CD4-positive, alpha-beta T cell treated with Interleukin-15 for 4 hours (primary cell): ENCODE results near the gene TBC1D24.
A peak's percentile ranks its signal among the peaks of the same experiment; 100 is the strongest.

Source experiments
- DNase-seq: peaks from one replicate; pipeline ENCODE4 v3.0.0-alpha.2; 2020; ENCODE audit warnings: low spot score

TBC1D24 gene

DNA sequence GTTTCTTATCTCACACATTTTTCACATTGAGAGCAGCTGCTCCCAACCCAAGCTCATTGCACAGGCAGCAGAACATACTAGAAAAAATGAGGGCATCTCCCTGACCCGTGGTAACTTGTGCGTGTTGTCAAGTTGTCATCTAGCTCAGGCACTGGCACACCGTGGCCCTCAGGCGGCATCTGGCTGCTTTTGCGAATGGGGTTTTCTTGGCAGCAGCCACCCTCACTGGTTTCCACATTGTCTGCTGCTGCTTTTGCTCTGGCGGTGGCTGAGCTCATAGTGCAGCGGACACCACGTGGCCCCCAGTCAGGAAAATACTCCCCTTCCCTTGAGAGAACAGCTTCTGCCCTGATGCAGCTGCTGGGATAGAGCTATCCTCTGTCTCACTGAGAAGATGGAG lies 24.4 kb upstream of the TBC1D24 start:
- no peak for DNase-seq

DNA sequence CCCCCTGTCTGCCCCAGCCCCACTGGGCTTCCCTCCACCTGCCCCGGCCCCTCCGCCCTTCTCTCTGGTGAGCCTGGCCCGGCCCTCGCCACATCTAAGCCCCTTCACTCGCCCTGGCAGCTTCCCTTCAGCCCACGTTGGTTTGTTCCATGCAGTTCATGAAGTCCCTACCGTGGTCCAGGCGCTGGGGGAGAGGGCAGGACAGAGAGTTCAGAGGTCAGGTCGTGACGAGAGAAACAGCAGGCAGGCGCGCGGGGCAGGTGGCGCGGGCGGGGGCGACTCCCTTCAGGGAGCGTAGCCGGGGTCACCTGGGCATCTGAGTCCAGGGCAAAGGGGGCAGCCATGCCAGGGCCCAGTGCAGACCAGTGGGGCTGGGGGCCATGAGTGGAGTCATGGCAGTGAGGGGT lies 23.9 kb upstream of the TBC1D24 start:
- DNase-seq = no peak

DNA sequence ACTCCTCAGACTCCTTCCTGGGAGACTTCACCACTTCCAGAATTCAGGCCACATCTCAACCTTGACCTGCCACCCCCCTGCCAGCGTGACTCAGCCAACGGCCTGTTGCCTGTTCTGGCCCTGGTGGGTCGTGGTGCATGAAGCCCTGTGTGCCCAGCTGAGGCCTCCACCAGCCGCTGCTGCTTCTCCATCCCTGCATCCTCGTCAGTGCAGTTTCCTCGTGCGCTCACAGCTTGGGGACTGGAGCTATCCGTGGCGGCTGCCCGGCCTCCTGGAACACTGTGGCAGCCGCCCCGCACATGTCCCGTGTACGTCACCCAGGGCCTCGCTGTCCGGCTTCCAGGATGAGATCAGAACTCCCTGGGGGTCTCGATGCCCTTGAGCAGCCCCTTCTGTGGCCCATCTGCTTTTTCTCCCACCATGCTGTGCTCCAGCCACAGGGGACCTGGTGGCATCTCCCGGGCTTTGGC lies 23.0 kb upstream of the TBC1D24 start:
- DNase-seq = no peak

DNA sequence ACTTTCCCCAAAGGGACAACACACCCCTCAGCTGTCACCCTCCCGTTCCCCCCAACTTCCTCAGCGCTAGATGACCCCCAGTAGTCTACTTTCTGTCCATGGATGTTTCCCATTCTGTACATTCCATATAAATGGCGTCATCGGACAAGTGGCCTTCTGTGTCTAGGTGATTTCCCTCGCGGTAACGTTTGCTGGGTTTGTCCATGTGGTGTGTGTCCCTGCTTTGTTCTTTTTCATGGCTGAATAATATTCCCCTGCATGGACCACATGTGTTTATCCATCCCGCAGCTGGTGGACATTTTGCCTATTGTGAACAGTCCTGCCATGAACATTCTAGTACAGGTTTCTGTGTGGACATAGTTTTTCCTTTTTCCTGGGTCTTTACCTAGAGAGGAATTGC lies 22.3 kb upstream of the TBC1D24 start:
- DNase-seq = no peak

DNA sequence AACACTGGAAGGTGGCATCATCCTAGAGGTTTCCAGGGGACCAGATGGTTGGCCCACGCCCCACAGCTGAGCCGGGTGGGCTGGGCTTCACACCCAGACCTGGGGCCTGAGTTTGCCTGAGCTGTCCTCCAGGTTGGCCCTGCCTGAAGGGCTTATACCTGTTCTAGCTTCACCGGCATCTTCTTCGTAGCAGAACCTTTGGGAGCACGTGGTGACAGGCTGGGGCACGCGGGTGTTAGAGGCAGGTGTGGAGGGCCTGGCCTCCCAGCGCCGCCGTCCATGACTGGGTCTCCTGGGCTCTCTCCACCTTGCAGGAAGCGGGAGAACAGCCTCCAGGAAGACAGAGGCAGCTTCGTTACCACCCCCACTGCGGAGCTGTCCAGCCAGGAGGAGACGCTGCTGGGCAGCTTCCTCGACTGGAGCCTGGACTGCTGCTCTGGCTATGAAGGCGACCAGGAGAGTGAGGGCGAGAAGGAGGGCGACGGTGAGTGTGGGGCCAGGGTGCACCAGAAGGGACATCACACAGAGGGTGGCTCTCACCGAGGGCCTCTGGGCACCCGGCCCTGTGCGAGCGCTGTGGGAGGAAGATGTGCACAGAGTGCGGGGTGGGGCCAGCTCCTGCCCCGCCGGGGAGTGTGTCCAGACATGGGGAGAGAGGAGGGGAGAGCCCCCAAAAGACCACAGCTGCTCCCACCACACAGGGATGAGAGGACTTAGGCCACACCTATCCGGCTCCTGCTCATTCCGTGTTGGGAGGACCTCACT lies 19.7 kb upstream of the TBC1D24 start:
- DNase-seq = no peak

DNA sequence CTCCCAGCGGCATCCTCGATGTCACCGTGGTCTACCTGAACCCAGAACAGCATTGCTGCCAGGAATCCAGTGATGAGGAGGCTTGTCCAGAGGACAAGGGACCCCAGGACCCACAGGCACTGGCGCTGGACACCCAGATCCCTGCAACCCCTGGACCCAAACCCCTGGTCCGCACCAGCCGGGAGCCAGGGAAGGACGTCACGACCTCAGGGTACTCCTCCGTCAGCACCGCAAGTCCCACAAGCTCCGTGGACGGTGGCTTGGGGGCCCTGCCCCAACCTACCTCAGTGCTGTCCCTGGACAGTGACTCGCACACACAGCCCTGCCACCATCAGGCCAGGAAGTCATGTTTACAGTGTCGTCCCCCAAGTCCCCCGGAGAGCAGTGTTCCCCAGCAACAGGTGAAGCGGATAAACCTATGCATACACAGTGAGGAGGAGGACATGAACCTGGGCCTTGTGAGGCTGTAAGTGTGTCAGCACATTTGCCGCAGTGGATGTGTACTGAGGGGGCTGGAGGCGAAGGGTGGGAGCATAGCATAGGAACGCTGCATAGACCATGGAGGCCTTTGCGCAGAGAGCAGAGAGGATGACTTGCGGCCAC lies 18.3 kb upstream of the TBC1D24 start:
- DNase-seq = no peak

DNA sequence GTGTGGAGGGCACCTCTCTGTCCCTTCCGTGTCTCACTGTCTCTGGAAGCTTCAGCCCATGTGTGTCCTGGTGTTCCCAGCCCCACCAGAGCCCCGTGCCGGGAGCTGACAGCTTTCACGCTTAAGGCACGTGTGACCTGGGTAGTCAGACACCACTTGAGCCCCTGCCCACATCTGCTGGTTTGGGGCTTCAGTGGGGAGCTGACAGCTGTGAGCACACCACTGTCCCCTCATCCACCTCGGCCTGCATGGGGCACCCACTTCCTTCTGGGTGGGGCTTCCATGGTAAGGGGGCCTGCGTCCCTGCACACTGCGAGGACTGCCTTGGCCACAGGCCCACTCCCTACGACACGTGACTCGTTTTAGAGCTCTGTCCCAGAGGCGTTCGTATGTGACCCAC lies 17.7 kb upstream of the TBC1D24 start:
- no peak for DNase-seq

DNA sequence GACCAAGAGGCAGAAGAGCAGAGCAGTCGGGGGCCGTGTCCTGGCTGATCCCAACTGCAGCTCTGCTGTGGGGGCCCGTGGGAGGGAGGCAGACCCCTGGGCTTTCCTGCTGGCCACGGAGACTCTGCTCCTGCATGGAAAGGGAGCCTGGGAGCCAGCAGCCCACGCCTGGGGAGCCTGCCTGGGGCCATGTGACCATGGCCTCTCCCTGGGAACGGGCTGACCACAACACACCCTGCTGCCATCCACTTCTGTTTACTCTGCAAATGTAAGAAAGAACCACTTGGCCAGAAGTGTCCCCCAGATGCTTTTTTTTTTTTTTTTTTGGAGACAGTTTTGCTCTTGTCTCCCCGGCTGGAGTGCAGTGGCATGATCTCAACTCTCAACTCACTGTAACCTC lies 17.0 kb upstream of the TBC1D24 start:
- DNase-seq = no peak

DNA sequence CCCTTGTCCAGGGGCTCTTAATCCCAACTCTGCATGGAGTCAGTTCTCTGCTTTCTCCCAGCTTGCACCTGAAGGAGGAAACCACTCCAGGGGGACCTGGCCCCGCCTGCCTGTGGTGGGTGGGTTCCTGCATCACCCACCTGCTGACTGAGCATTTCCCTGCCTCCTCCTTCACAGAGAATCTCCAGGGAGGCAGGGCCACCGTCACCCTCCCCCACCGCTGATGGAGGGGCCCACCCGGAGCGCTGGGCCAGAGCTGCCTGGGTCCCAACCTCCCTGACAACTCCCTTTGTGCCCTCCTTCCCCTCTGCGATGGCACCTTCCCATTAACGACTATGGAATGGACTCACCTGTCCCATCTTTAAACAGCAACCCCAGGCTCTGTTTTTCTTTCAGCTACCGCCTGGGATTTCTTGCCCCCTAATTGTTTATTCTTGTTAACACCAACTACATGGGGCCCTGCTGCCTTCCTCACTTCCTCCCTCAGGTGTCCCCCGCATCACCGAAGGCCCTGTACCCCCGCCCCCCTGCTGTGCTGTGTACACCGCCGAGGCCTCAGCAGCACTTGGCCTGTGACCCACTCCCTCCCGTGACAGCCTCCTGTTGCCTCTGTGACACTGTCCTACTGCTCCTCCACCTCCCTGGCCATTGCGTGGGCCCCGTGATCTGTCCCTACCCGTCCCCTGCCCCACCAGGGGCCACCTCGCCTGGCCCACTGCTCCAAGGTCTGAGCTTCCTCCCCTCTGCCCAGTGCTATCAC lies 15.9 kb upstream of the TBC1D24 start:
- no peak for DNase-seq

DNA sequence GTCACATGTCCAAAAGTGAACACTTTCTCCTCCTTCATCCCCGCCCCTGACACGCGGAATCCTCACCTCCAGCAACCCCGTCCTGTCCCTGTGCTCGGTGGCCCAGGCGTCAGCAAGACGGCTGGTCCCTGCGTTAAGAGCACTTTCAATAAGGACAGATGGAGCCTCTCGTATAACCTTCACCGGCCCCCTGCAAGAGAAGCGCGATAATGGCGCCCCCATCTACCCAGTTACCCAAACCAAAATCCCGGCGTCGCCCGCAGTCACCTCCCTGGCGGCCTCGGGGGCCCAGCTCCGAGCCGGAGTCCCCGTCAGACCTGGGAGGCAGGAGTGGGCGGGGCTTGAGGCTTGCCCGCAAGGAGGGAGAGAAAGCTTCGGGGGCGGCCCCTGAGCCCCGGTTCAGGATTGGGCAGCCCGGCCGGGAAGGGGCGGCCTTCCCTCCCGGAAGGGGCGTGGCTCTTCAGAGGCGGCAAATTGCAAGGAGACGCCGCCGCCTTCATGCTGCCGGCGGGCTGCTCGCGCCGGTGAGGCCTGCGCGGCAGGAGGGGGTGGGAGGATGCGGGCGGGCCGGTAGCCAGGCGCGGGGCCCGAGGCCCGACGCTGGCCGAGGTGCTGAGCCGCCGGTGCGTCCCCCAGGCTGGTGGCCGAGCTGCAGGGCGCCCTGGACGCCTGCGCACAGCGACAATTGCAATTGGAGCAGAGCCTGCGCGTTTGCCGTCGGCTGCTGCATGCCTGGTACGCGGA lies 15.1 kb upstream of the TBC1D24 start, which contains the start of gene TEDC2:
TSS of gene TEDC2 (plus strand) at position 463 of the 744 bp plus-strand sequence. CDS start at position 499, 36 bp downstream.
- DNase-seq = peak; percentile 95

DNA sequence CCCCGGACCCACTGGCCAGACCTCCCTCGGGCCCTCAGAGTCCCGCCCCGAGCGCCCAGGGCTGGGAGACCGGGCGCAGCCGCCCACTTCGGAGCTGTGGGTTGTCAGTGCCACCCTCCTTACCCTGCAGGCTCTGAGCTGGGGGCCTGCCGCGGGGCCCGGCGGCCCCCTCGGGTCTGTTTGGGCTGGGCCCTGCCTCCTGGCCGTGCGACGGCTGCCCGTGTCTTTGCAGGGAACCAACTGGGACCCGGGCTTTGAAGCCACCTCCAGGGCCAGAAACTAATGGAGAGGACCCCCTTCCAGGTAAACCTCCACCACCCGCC lies 14.6 kb upstream of the TBC1D24 start:
- no peak for DNase-seq

DNA sequence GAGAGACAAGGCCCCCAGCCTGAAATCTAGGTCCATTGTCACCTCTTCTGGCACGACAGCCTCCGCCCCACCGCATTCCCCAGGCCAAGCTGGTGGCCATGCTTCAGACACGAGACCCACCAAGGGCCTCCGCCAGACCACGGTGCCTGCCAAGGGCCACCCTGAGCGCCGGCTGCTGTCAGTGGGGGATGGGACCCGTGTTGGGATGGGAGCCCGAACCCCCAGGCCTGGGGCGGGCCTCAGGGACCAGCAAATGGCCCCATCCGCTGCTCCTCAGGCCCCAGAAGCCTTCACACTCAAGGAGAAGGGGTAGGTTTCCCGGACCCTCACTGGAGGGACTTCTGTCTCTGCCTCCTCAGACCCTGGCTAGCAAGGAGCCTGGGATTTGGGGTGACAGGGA lies 14.0 kb upstream of the TBC1D24 start:
- no peak for DNase-seq

DNA sequence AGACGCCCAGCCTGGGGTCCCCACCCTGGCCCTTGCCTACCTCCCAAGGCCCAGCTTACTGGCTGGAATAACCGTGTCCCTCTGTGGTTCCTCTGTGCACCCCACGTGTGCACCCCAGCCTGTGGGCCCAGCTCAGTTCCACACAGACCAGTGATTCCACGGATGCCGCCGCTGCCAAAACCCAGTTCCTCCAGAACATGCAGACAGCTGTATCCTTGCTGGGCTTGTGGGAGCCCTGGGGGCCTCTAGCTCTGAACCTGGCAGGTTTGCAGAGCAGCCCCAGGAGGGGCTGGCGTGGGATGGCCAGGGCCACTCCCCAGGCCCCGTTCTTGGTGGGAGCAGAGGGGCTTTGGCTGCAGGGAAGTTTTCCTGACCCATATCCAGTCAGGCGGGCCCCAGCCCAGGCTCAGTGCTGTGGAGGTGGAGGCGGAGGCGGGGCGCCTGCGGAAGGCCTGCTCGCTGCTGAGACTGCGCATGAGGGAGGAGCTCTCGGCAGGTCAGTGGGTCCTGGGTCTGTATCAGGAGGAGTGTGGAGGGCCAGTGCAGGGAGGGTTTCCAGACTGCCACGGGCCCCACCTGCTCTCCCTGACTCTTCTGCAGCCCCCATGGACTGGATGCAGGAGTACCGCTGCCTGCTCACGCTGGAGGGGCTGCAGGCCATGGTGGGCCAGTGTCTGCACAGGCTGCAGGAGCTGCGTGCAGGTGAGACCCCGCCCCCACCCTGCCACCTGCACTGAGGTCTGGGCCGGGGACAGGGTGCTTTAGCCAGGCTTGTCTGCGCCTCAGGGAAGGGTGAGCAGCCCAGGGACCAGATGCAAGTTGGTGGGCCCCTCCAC lies 12.7 kb upstream of the TBC1D24 start:
- DNase-seq = no peak

DNA sequence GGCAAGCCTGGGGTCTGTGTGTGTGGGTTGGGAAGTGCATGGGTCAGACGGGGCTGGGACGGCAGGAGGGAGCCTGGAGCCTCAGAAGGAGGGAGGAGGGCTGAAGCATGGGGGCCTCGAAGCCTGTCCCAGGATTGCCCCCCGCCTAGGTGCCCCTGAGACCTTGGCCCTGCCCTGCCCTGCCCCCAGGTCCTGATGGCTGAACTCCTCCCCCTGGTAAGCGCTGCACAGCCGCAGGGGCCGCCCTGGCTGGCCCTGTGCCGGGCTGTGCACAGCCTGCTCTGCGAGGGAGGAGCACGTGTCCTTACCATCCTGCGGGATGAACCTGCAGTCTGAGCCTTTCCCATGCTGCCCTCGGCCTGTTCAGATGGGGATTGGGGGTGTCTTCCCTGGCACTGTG lies 10.6 kb upstream of the TBC1D24 start:
- DNase-seq = no peak

DNA sequence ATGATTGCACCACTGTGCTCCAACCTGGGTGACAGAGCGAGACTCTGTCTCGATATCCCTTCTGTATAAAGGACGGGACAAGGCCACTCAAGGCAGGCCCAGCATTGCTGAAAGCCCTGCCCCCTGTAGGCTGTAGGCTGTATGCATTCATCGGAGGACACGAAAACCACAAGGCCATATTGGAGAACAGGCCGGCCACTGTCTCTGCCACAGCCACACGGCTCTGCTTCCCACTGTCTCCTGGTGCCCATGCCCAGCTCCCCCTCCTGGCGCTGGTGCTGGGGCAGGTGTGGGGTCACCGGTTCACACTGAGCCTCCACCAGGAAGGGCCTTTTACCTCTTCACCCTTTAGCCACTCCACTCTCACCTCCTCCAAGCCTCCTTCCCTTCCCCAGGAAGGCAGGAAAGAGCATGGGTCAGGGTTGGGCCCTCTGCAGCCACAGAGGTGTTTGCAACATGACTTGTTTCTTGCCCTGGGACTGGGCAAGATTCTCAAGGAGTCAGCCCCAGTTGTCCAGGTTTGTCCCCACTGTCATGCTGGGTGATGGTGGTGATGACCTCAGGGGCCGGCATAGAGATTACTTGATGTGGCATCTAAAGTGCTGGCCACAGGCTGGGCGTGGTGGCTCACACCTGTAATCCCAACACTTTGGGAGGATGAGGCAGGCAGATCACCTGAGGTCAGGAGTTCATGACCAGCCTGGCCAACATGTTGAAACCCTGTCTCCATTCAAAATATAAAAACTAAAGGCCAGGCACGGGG lies 9.1 kb upstream of the TBC1D24 start:
- DNase-seq = no peak

DNA sequence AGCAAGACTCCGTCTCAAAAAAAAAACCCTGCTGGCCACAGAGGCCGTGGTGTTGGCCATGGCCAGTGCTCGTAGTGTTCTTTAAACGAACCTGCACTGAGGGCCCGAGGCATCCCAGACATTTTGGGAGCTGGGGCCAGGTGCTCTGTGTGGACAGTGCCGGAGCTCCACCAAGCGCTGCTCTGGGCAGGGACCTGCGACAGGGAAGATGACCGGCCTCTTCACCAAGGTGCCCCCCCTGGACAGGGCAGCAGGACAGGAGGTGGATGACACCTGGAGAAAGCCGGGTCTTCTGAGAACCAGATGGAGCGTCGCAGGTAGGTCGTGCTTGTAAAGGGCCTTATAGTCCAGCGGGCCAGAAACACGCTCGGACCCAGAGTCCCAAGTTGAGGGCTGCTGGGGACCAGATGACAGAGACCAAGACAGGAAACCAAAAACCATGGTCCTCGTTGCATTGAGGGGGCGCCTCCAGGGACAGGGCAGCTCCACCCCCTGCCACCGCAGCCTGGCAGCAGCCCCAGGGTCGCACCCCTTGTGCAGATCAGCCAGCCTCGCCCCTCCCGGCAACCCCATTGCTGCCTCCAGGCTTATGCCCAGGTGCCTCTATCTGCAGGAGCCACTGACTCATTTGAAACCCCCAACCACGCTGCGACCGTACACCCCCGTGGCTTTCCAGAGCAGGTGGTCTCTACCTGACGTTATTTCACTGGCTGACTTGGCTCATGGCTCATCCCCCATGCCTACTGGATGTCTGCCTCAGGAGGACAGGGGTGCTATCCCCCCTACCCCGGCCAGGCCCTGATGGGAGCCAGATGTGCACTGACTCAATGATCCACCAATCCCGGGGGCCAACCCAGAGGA lies 8.0 kb upstream of the TBC1D24 start:
- no peak for DNase-seq

DNA sequence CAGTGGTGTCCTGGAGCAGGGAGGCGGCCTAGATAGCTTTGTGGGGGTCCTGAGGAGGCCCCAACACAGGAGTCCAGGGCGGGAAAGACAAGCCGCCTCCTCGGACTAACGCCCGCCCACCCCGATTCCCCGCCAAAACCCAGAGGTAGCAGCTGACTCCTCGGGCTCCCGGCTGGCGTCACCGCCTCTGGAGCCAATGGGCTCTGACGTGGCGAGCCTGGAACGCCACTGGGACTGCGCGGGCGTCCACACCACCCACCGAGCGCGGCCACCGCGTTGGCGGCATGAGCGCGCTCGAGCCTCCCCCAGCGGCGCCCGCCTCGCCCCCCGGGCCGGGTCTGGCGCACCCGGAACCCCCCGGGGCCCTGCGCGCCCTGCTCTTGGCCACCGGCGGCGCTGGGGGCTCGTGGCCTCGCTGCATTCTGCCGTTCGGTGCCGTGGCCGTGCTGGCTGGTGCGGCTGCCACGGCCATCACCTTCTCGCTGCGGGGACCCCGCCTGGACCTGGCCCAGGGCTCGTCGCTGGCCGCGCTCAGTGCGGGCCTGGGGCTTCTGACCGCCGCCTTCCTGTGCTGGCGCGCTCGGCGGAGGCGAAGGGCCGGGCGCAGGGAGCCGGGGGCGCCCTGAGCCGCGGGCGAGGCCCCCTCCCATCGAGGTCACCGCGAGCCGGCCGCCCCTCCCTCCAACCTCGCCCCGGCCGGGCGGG lies 7.2 kb upstream of the TBC1D24 start:
- no peak for DNase-seq

DNA sequence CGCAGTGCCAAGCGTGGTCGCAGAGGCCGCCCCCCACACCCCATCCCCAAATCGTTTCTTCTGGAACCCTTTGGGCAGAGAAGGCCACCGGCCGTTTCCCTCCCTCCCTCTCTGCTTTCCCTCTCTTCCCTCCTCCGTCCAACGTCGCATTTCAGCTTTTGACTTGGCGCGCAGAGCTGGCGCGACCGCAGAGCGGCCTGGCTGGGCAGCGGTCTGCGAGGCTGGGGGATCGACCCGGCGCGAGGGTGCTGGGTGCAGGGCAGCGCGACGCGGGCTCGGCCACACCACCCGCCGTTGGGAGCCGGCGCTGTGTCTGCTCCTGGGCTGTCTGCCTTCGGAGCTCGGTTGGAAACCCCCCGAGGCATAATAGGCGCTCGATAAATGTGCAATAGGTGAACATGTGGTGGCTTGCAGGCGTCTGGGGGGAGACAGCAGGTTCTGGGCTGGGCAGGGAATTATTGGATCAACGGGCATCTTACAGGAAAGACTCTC lies 6.6 kb upstream of the TBC1D24 start:
- no peak for DNase-seq
